Natural killer cell (primary cell): ENCODE measurements around the gene ZNF93. TPM values are rescaled to one million over a fixed set of nuclear protein-coding genes. Genes with fewer than 3 reads are reported as not detected.
"Not testable (repeated sequence)": the region's sequence is repeated elsewhere in the genome, so short reads cannot be mapped to it uniquely, and the experiment has no call there.

ENCODE experiments used
- ATAC-seq, 3 donors: fragments of 150-1000 bp in 2 of 3; fragments of 200-7000 bp in 1 of 3; cut with Tn5 transposase; 1 replicate in 1 of 3; 2 replicates in 2 of 3; pipeline ENCODE4 v1.10.0; 2021; ENCODE audit warnings: mild to moderate bottlenecking in 2 of 3, moderate library complexity in 2 of 3
- DNase-seq, 2 donors: peaks; one replicate each; pipeline versions ENCODE4 v3.0.0 to v3.0.0-alpha.2; 2013 to 2021; ENCODE audit warnings: mixed read lengths in 1 of 2
- H3K27ac ChIP-seq: one replicate; pipeline ENCODE4 v1.5.1; 2013; ENCODE audit warnings: mild to moderate bottlenecking, low read length
- H3K27me3 ChIP-seq: one replicate; pipeline ENCODE4 v1.6.1; 2013; ENCODE audit warnings: low read length; ENCODE audit not compliant: control insufficient read depth, insufficient read depth
- H3K36me3 ChIP-seq: one replicate; pipeline ENCODE4 v1.6.1; 2013; ENCODE audit warnings: low read length; ENCODE audit not compliant: control insufficient read depth, insufficient read depth
- H3K4me1 ChIP-seq: one replicate; pipeline ENCODE4 v1.6.1; 2013; ENCODE audit warnings: low read length; ENCODE audit not compliant: control insufficient read depth, insufficient read depth
- H3K4me3 ChIP-seq: one replicate; pipeline ENCODE4 v1.5.1; 2013; ENCODE audit warnings: low read length
- H3K9me3 ChIP-seq: one replicate; pipeline ENCODE4 v1.6.1; 2013; ENCODE audit warnings: low read length; ENCODE audit not compliant: control insufficient read depth, insufficient read depth
- H3K27ac Mint-ChIP-seq, 2 donors: one replicate each; pipeline ENCODE4 v1.8.0; 2022; ENCODE audit warnings: mild to moderate bottlenecking in 2 of 2, mixed read lengths in 2 of 2, moderate library complexity in 1 of 2
- H3K27me3 Mint-ChIP-seq, 2 donors: one replicate each; pipeline ENCODE4 v1.8.0; 2022; ENCODE audit warnings: low read depth in 2 of 2, mixed read lengths in 2 of 2
- H3K36me3 Mint-ChIP-seq: one replicate; pipeline ENCODE4 v1.8.0; 2022; ENCODE audit warnings: mixed read lengths
- H3K4me1 Mint-ChIP-seq, 2 donors: one replicate each; pipeline ENCODE4 v1.8.0; 2022; ENCODE audit warnings: mixed read lengths in 2 of 2
- H3K4me3 Mint-ChIP-seq: one replicate; pipeline ENCODE4 v1.8.0; 2022; ENCODE audit warnings: mild to moderate bottlenecking, moderate library complexity, mixed read lengths
- H3K9me3 Mint-ChIP-seq, 2 donors: one replicate each; pipeline ENCODE4 v1.8.0; 2022; ENCODE audit warnings: mixed read lengths in 2 of 2
- WGBS: methylation state at CpG from one replicate; pipeline ENCODE4 v1.1.7; 2013; ENCODE audit warnings: missing lambda C conversion rate; ENCODE audit not compliant: insufficient coverage; 5-methylcytosine and 5-hydroxymethylcytosine counted together
- intact Hi-C: fragments of 100-400 bp; cut with micrococcal nuclease; formaldehyde crosslinking; loops from one replicate; pipeline ENCODE4 v1.14.2; 2022
- total RNA-seq, 4 donors: library from RNA; stranded (reverse); fragments of 120-200 nt in 1 of 4; gene quantifications; one replicate each; pipeline versions ENCODE4 v1.2.3 to v1.2.4, GENCODE V29; 2013 to 2022
- TF ChIP-seq, protein P1 (sequence below): fragments of 200-600 bp; IDR thresholded peaks from one replicate; pipeline ENCODE4 v1.8.0; 2022; ENCODE audit warnings: antibody characterized with exemption

ZNF93 gene
- total RNA-seq, 3 donors from 2014 or later (not counting 1 experiment from before 2014, with no cell fraction given) = 2.2 to 5.2 (median 4.2) TPM

DNA sequence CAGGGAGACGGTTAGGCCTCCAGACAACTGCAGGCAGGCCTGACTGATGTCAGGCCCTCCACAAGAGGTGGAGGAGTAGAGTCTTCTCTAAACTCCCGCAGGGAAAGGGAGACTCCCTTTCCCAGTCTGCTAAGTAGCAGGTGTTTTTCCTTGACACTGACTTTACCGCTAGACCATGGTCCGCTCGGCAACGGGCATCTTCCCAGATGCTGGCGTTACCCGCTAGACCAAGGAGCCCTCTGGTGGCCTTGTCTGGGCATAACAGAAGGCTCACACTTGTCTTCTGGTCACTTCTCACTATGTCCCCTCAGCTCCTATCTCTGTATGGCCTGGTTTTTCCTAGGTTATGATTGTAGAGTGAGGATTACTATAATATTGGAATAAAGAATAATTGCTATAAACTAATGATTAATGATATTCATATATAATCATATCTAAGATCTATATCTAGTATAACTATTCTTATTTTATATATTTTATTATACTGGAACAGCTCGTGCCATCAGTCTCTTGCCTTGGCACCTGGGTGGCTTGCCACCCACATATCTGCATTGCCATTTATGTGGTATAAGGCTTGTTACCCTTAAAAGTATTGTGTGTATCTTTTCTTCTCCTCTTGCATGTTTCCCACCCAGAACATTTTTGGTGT, 58.5 kb downstream of the ZNF93 start:
- TF ChIP-seq, protein P1, sequence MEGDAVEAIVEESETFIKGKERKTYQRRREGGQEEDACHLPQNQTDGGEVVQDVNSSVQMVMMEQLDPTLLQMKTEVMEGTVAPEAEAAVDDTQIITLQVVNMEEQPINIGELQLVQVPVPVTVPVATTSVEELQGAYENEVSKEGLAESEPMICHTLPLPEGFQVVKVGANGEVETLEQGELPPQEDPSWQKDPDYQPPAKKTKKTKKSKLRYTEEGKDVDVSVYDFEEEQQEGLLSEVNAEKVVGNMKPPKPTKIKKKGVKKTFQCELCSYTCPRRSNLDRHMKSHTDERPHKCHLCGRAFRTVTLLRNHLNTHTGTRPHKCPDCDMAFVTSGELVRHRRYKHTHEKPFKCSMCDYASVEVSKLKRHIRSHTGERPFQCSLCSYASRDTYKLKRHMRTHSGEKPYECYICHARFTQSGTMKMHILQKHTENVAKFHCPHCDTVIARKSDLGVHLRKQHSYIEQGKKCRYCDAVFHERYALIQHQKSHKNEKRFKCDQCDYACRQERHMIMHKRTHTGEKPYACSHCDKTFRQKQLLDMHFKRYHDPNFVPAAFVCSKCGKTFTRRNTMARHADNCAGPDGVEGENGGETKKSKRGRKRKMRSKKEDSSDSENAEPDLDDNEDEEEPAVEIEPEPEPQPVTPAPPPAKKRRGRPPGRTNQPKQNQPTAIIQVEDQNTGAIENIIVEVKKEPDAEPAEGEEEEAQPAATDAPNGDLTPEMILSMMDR = peak; percentile 71
- H3K4me3 Mint-ChIP-seq, H3K27ac ChIP-seq, H3K27me3 Mint-ChIP-seq, H3K36me3 Mint-ChIP-seq, H3K36me3 ChIP-seq, H3K27me3 ChIP-seq, H3K9me3 Mint-ChIP-seq, ATAC-seq, H3K4me1 ChIP-seq, H3K4me1 Mint-ChIP-seq, H3K27ac Mint-ChIP-seq, H3K9me3 ChIP-seq, H3K4me3 ChIP-seq: not testable (repeated sequence)
- WGBS = 9% methylated on average over 8 of the region's 9 CpGs
- DNase-seq = peak; percentile 55 to 75
- intact Hi-C loops = loop anchor here (1.0 kb wide), 1 partner anchor 427 kb away; no protein-coding TSS in a partner anchor

DNA sequence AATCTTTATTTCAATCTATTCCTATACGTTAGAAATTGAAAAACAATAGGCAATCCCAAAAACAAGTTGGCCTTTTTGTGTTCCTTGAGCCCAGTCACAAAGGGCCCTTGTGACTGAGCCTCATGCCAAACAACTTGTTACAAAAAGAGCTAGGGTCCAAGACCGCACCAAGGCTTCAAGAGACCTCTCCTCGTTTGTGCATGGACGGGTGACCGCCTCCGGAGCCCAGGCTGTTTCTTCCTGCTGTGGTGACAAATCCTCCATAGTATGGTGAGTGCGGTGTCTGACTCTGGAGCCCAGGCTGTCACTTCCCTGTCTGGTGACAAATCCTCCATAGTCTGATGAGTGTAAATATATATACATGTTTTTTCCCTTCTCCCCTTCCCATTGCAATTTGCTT, 63.7 kb downstream of the ZNF93 start:
- WGBS = 83% methylated on average over 7 of the region's 7 CpGs

DNA sequence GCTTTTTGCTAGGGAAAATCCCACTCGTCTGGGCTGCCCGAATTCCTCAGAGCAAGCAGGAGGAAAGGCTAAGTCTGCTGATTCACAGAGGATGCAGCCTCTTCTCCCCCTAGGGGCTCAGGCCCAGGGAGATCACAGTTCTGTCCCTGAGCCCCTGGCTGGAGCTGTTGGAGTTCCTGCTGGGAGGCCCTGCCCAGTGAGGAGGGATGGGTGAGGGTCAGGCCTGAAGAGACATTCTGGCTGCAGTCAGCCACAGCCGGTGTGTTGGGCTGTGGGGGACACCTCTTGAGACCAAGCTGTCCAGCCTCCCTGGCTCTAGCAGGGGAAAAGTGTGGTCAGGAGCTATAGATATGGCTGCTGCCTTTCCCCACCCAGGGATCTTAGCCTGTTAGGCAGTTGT, 65.4 kb downstream of the ZNF93 start:
- H3K36me3 ChIP-seq, H3K4me3 ChIP-seq, H3K27me3 ChIP-seq, intact Hi-C loops, H3K4me3 Mint-ChIP-seq, DNase-seq, H3K27ac Mint-ChIP-seq, H3K27ac ChIP-seq, ATAC-seq, H3K4me1 Mint-ChIP-seq, H3K4me1 ChIP-seq, H3K27me3 Mint-ChIP-seq: not testable (repeated sequence)
- Mint-ChIP-seq H3K9me3 (peaks cover 8 to 17% of the 10 kb centered on the region in 2 donors), H3K36me3 (peaks cover 14% of the 10 kb centered on the region)
- WGBS = 96% methylated on average over 3 of the region's 3 CpGs
- peaks cover 13% of the 10 kb centered on the region for H3K9me3 ChIP-seq

More for the DNA sequence above, 63.7 kb downstream of the ZNF93 start:
- intact Hi-C loops = no loop called here
- no peaks in the 10 kb centered on the region for H3K4me1 ChIP-seq
- H3K27me3 Mint-ChIP-seq = no peaks in the 10 kb centered on the region
- H3K4me3 Mint-ChIP-seq = no peak overlapping the region
- H3K4me1 Mint-ChIP-seq = no peaks in the 10 kb centered on the region
- peaks cover 8 to 16% of the 10 kb centered on the region in 2 donors for H3K9me3 Mint-ChIP-seq
- DNase-seq (no peak), ATAC-seq (no peak)
- no peaks in the 10 kb centered on the region for H3K36me3 ChIP-seq
- H3K27ac Mint-ChIP-seq = no peak overlapping the region
- H3K9me3 ChIP-seq = peaks cover 13% of the 10 kb centered on the region
- H3K27ac ChIP-seq = no peak overlapping the region
- H3K27me3 ChIP-seq = no peaks in the 10 kb centered on the region
- H3K36me3 Mint-ChIP-seq = peaks cover 12% of the 10 kb centered on the region
- TF ChIP-seq, protein P1 = no peak
- no peak overlapping the region for H3K4me3 ChIP-seq

DNA sequence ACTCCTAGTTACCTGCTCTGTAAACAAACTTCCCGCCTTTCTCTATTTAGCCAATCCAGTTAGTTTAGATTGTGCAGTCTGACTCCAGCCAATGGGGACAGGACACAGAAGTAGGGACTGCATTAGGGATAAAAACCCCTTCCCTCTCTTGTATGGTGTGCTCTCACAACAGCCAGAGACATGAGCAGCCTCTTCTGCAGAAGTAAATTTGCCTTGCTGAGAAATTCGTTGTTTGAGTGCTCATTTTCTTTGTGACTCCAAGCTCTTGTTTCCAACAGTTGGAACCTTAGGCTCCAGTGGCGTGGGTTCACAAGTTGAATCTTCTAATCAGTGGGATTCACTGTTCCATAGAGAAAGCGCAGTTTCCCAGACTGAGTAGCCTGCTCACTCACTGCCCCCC, 66.1 kb downstream of the ZNF93 start:
- Mint-ChIP-seq H3K4me1 (no peaks in the 10 kb centered on the region), H3K9me3 (peaks cover 8 to 20% of the 10 kb centered on the region in 2 donors), H3K27ac (no peak overlapping the region), H3K36me3 (peaks cover 14% of the 10 kb centered on the region), H3K27me3 (no peaks in the 10 kb centered on the region), H3K4me3 (no peak overlapping the region)
- H3K36me3 ChIP-seq = no peaks in the 10 kb centered on the region
- DNase-seq (no peak), ATAC-seq (no peak)
- peaks cover 13% of the 10 kb centered on the region for H3K9me3 ChIP-seq
- intact Hi-C loops = no loop called here
- no peaks in the 10 kb centered on the region for H3K4me1 ChIP-seq
- H3K27ac ChIP-seq = no peak overlapping the region
- H3K27me3 ChIP-seq = no peaks in the 10 kb centered on the region
- TF ChIP-seq, protein P1 = no peak
- no peak overlapping the region for H3K4me3 ChIP-seq
- 89% methylated on average over 4 of the region's 4 CpGs for WGBS

Other genes with a start within 250 kb of the ZNF93 start
- 10 to 100 TPM; 58.1 to 73.2 (median 67.7) TPM for gene ATP13A1, start 237.3 kb upstream of the ZNF93 start, total RNA-seq
- 10 to 100 TPM; 35.7 to 58.7 (median 41.0) TPM for gene ZNF101, start 232.1 kb upstream of the ZNF93 start, total RNA-seq
- 10 to 100 TPM; 12.7 to 18.6 (median 14.0) TPM for gene ZNF14, start 167.8 kb upstream of the ZNF93 start, total RNA-seq
- gene ZNF506, start 79.2 kb upstream of the ZNF93 start, total RNA-seq = 10 to 100 TPM; 35.0 to 62.8 (median 44.0) TPM
- 10 to 100 TPM in 2 of 3 donors, 1 to 10 TPM in 1; 8.6 to 14.7 (median 10.1) TPM for gene ZNF253, start 35.1 kb upstream of the ZNF93 start, total RNA-seq
- gene ZNF682, start 138.6 kb downstream of the ZNF93 start, total RNA-seq = 10 to 100 TPM in 2 of 3 donors, 1 to 10 TPM in 1; 9.6 to 16.1 (median 13.4) TPM
- gene ZNF90, start 177.1 kb downstream of the ZNF93 start, total RNA-seq = 1 to 10 TPM; 1.6 to 3.2 (median 1.8) TPM